Right lobe of liver (tissue), 6 donors: Measurements from ENCODE around the gene PSMF1. TPM values are rescaled to one million over a fixed set of nuclear protein-coding genes. Genes with fewer than 3 reads are reported as not detected.
A peak's percentile ranks its signal among the peaks of the same experiment; 100 is the strongest.

Experiments
- ATAC-seq, 4 donors: fragments of 200-7000 bp; cut with Tn5 transposase; one replicate each; pipeline ENCODE4 v1.9.1; 2020; ENCODE audit warnings: mild to moderate bottlenecking in 4 of 4, moderate library complexity in 4 of 4
- DNase-seq, 3 donors: peaks; one replicate each; pipeline ENCODE4 v3.0.0-alpha.2; 2020
- H3K27ac ChIP-seq, 3 donors: fragments of 200-600 bp; one replicate each; pipeline ENCODE4 v1.8.0; 2022
- H3K27me3 ChIP-seq, 2 donors: fragments of 200-600 bp; one replicate each; pipeline ENCODE4 v1.8.0; 2022
- H3K36me3 ChIP-seq, 4 donors: fragments of 200-600 bp; sonication (generic) in 1 of 4; one replicate each; pipeline versions ENCODE4 v1.5.1 to v1.8.0; 2017 to 2022; ENCODE audit warnings: control low read depth in 1 of 4
- H3K4me1 ChIP-seq, 4 donors: fragments of 200-600 bp; sonication (generic) in 1 of 4; one replicate each; pipeline versions ENCODE4 v1.5.1 to v1.8.0; 2017 to 2022; ENCODE audit warnings: control low read depth in 1 of 4
- H3K4me3 ChIP-seq, 3 donors: fragments of 200-600 bp; one replicate each; pipeline ENCODE4 v1.8.0; 2022
- H3K9me3 ChIP-seq, 4 donors: fragments of 200-600 bp; sonication (generic) in 1 of 4; one replicate each; pipeline versions ENCODE4 v1.5.1 to v1.8.0; 2017 to 2022; ENCODE audit warnings: control low read depth in 1 of 4
- CTCF ChIP-seq, 4 donors: fragments of 200-600 bp in 3 of 4; fragments of 450-650 bp in 1 of 4; IDR thresholded peaks; one replicate each; pipeline versions ENCODE4 v1.5.1 to v1.8.0; 2016 to 2022; ENCODE audit warnings: antibody characterized with exemption in 4 of 4, mild to moderate bottlenecking in 2 of 4
- POLR2A ChIP-seq: fragments of 450-650 bp; IDR thresholded peaks from one replicate; pipeline ENCODE4 v1.6.1; 2017; ENCODE audit warnings: antibody characterized with exemption, mild to moderate bottlenecking
- WGBS: methylation state at CpG from one replicate; pipeline ENCODE4 v1.1.6; 2018; ENCODE audit warnings: low coverage, low lambda C conversion rate; ENCODE audit not compliant: insufficient coverage; ENCODE audit errors: missing lambda C conversion rate; 5-methylcytosine and 5-hydroxymethylcytosine counted together
- intact Hi-C, 2 donors: fragments of 100-400 bp; cut with DNase I; formaldehyde crosslinking; loops; one replicate each; pipeline versions ENCODE4 v1.11.2 to v1.14.1; 2022
- total RNA-seq, 6 experiments: library from RNA; depleted of rRNA in 2 of 6; stranded (reverse); fragments of >200 nt in 2 of 6; fragmentation: NEBNext Ultra II Directional in 3 of 6; extraction: Animal tissue kit (Norgen Biotek cat#: 25700) in 3 of 6; gene quantifications; one replicate each; pipeline versions ENCODE4 v1.1.0 to v1.2.4, GENCODE V29; 2016 to 2023
- donor health status: DM: no; HTN: yes; CAD: no.
- donor health status: DM: no; HTN: no; CAD: no.
- donor health status: DM: no; HTN: no; CAD: no.
- donor health status: DM: no; HTN: yes; CAD: no.
- donor health status: DM: no; HTN: yes; CAD: no.

PSMF1 gene
- total RNA-seq, 6 experiments from 2014 or later = 82.5 to 260 (median 116) TPM

GRCh38 chr20:1187605-1188171 is 69.3 kb downstream of the PSMF1 start:
- Histone ChIP-seq H3K4me1 (peaks cover 0 to 23% (median 8%) of the 10 kb centered on the region in 4 donors), H3K27me3 (no peaks in the 10 kb centered on the region), H3K4me3 (no peak overlapping the region), H3K9me3 (no peaks in the 10 kb centered on the region), H3K27ac (peak overlapping the region in 1 of 3 donors; percentile 55), H3K36me3 (no peaks in the 10 kb centered on the region)
- DNase-seq (no peak), ATAC-seq (peak; percentile 50 to 72 (median 60))
- WGBS = 47% methylated on average over 4 of the region's 4 CpGs
- intact Hi-C loops = loop anchor here in 1 of 2 donors (10.0 kb wide), 1 partner anchor 63 kb away; no protein-coding TSS in a partner anchor
- TF ChIP-seq POLR2A (no peak), CTCF (IDR thresholded peaks at IDR 0.05) (no peak)

- H3K9me3 ChIP-seq = no peaks in the 10 kb centered on the region
- DNase-seq (no peak), ATAC-seq (no peak)
- peaks cover 0 to 23% (median 8%) of the 10 kb centered on the region in 4 donors for H3K4me1 ChIP-seq
- TF ChIP-seq CTCF (IDR thresholded peaks at IDR 0.05) = no peak
- no peak for TF ChIP-seq POLR2A
- H3K27me3 ChIP-seq = no peaks in the 10 kb centered on the region
- intact Hi-C loops = loop anchor here in 1 of 2 donors (10.0 kb wide), 1 partner anchor 64 kb away; no protein-coding TSS in a partner anchor
- no peaks in the 10 kb centered on the region for H3K36me3 ChIP-seq
- WGBS = 90% methylated on average over 1 of the region's 1 CpG
- H3K27ac ChIP-seq = no peak overlapping the region
- H3K4me3 ChIP-seq = no peak overlapping the region
These were observed 69.9 kb downstream of the PSMF1 start for GRCh38 chr20:1188347-1188746.

GRCh38 chr20:1189827-1190226 is 71.4 kb downstream of the PSMF1 start:
- no peaks in the 10 kb centered on the region for H3K9me3 ChIP-seq
- H3K4me1 ChIP-seq = peaks cover 0 to 23% (median 7%) of the 10 kb centered on the region in 4 donors
- intact Hi-C loops = loop anchor here in 1 of 2 donors (10.0 kb wide), 1 partner anchor 65 kb away; no protein-coding TSS in a partner anchor
- H3K27me3 ChIP-seq = no peaks in the 10 kb centered on the region
- no peak overlapping the region for H3K27ac ChIP-seq
- no peak for DNase-seq
- no peak for TF ChIP-seq CTCF (IDR thresholded peaks at IDR 0.05)
- no peak for TF ChIP-seq POLR2A
- no peaks in the 10 kb centered on the region for H3K36me3 ChIP-seq
- ATAC-seq = no peak
- WGBS = 38% methylated on average over 1 of the region's 1 CpG
- H3K4me3 ChIP-seq = no peak overlapping the region

- intact Hi-C loops = no loop called here
- TF ChIP-seq POLR2A = no peak
- no peak for TF ChIP-seq CTCF (IDR thresholded peaks at IDR 0.05)
- peaks cover 0 to 22% (median 6%) of the 10 kb centered on the region in 4 donors for H3K4me1 ChIP-seq
- DNase-seq (no peak), ATAC-seq (no peak)
- no peak overlapping the region for H3K27ac ChIP-seq
- no peaks in the 10 kb centered on the region for H3K9me3 ChIP-seq
- no peaks in the 10 kb centered on the region for H3K36me3 ChIP-seq
- 82% methylated on average over 2 of the region's 3 CpGs for WGBS
- H3K27me3 ChIP-seq = no peaks in the 10 kb centered on the region
- H3K4me3 ChIP-seq = no peak overlapping the region
These were observed 72.4 kb downstream of the PSMF1 start for GRCh38 chr20:1190847-1191246.
